Ovary (tissue), 3 donors: ENCODE results near the gene MAN1A1.

Source experiments
- POLR2A ChIP-seq: fragments of 450-650 bp; IDR thresholded peaks from one replicate; pipeline ENCODE4 v1.6.1; 2017; ENCODE audit warnings: antibody characterized with exemption, mild to moderate bottlenecking, moderate library complexity
- TF ChIP-seq, protein P1 (sequence below), 3 donors: fragments of 450-650 bp in 2 of 3; fragments of 200-600 bp in 1 of 3; IDR thresholded peaks; one replicate each; pipeline versions ENCODE4 v1.5.1 to v1.8.0; 2016 to 2022; ENCODE audit warnings: antibody characterized with exemption in 3 of 3, mild to moderate bottlenecking in 1 of 3
- donor health status: DM: no; HTN: no; CAD: no.

GRCh38 chr6:119323931-119324330 lies 25.6 kb downstream of the MAN1A1 start:
- TF ChIP-seq, protein P1, sequence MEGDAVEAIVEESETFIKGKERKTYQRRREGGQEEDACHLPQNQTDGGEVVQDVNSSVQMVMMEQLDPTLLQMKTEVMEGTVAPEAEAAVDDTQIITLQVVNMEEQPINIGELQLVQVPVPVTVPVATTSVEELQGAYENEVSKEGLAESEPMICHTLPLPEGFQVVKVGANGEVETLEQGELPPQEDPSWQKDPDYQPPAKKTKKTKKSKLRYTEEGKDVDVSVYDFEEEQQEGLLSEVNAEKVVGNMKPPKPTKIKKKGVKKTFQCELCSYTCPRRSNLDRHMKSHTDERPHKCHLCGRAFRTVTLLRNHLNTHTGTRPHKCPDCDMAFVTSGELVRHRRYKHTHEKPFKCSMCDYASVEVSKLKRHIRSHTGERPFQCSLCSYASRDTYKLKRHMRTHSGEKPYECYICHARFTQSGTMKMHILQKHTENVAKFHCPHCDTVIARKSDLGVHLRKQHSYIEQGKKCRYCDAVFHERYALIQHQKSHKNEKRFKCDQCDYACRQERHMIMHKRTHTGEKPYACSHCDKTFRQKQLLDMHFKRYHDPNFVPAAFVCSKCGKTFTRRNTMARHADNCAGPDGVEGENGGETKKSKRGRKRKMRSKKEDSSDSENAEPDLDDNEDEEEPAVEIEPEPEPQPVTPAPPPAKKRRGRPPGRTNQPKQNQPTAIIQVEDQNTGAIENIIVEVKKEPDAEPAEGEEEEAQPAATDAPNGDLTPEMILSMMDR (IDR thresholded peaks at IDR 0.05) = no peak
- TF ChIP-seq POLR2A = no peak
